A549 (cell line): Measurements from ENCODE around the gene TSSK2. TPM values are rescaled to one million over a fixed set of nuclear protein-coding genes. Genes with fewer than 3 reads are reported as not detected.
"Not testable (repeated sequence)": the region's sequence is repeated elsewhere in the genome, so short reads cannot be mapped to it uniquely, and the experiment has no call there.

Experiments used
- ATAC-seq, 2 experiments: fragments of 200-7000 bp in 1 of 2; fragments of >200 bp in 1 of 2; cut with Nextera tagmentation in 1 of 2; cut with Tn5 transposase in 1 of 2; 3 replicates each; pipeline versions ENCODE4 v1.8.0 to v1.9.1; 2018 to 2020; ENCODE audit warnings: mild to moderate bottlenecking in 1 of 2, moderate library complexity in 1 of 2
- CTCF ChIA-PET: fragments of 300-600 bp; sonication (Branson Sonifier 250); formaldehyde crosslinking; extraction: SDS; loops from one replicate; lab custom pipeline; 2021; ENCODE audit warnings: antibody characterized with exemption, inconsistent platforms; lab: Yijun Ruan, JAX
- POLR2A ChIA-PET: fragments of 350-600 bp; formaldehyde crosslinking; extraction: SDS; loops from one replicate; lab custom pipeline; 2021; ENCODE audit warnings: antibody characterized with exemption, inconsistent platforms; lab: Yijun Ruan, JAX
- DNase-seq, 2 experiments: peaks; one replicate each; pipeline versions ENCODE4 v3.0.0 to v3.0.0-alpha.2; 2011 to 2016; ENCODE audit warnings: low read depth in 1 of 2, low spot score in 1 of 2
- FAIRE-seq: peaks from 2 replicates; lab custom pipeline; 2011; peaks lifted over from hg19 to GRCh38; lab: Jason Lieb, UNC
- H3K27ac ChIP-seq, 2 experiments: fragments of >200 bp; sonication (Bioruptor Twin); formaldehyde crosslinking; 3 replicates each; pipeline ENCODE4 v1.5.1; 2016 to 2017
- H3K4me1 ChIP-seq: fragments of >200 bp; sonication (Bioruptor Twin); formaldehyde crosslinking; 3 replicates; pipeline ENCODE4 v1.6.1; 2016
- H3K4me2 ChIP-seq: fragments of >200 bp; sonication (Bioruptor Twin); formaldehyde crosslinking; 3 replicates; pipeline ENCODE4 v1.6.1; 2016
- H3K4me3 ChIP-seq: fragments of >200 bp; sonication (Bioruptor Twin); formaldehyde crosslinking; 3 replicates; pipeline ENCODE4 v1.5.1; 2016
- H3K9me3 ChIP-seq: fragments of >200 bp; sonication (Bioruptor Twin); formaldehyde crosslinking; 3 replicates; pipeline ENCODE4 v1.6.1; 2016
- BHLHE40 ChIP-seq: IDR thresholded peaks from 2 replicates; pipeline ENCODE4 v1.6.1; 2012; ENCODE audit warnings: low read depth, low read length, inconsistent platforms
- CEBPB ChIP-seq, 2 experiments: fragments of >200 bp in 1 of 2; sonication (Bioruptor Twin) in 1 of 2; formaldehyde crosslinking in 1 of 2; IDR thresholded peaks; 2 replicates each; pipeline ENCODE4 v1.6.1; 2012 to 2016
- CHD4 ChIP-seq: fragments of 200-600 bp; sonication (generic); IDR thresholded peaks from 2 replicates; pipeline ENCODE4 v1.6.1; 2016; ENCODE audit warnings: antibody characterized with exemption, mild to moderate bottlenecking, borderline replicate concordance
- EHF ChIP-seq: fragments of 250-450 bp; sonication (Bioruptor Pico); IDR thresholded peaks from 2 replicates; pipeline ENCODE4 v1.5.0; 2020; ENCODE audit warnings: mild to moderate bottlenecking
- EHMT2 ChIP-seq: fragments of 200-600 bp; sonication (generic); IDR thresholded peaks from 2 replicates; pipeline ENCODE4 v1.6.1; 2016; ENCODE audit warnings: antibody characterized with exemption, low read depth, mild to moderate bottlenecking, moderate library complexity
- EP300 ChIP-seq, 2 experiments: fragments of >200 bp; sonication (Bioruptor Twin); formaldehyde crosslinking; IDR thresholded peaks; 2 replicates in 1 of 2; 3 replicates in 1 of 2; pipeline ENCODE4 v1.6.1; 2016 to 2017
- GATA3 ChIP-seq: IDR thresholded peaks from 2 replicates; pipeline ENCODE4 v1.6.1; 2012; ENCODE audit warnings: borderline replicate concordance
- HDAC2 ChIP-seq: fragments of 200-600 bp; sonication (generic); IDR thresholded peaks from 2 replicates; pipeline ENCODE4 v1.6.1; 2016
- HOXA7 ChIP-seq: fragments of 250-450 bp; sonication (Bioruptor Pico); IDR thresholded peaks from 2 replicates; pipeline ENCODE4 v1.5.0; 2020; ENCODE audit warnings: mild to moderate bottlenecking, moderate library complexity
- HOXB13 ChIP-seq: fragments of 250-450 bp; sonication (Bioruptor Pico); IDR thresholded peaks from 2 replicates; pipeline ENCODE4 v1.5.0; 2020; ENCODE audit warnings: low read depth, mild to moderate bottlenecking, moderate library complexity
- HOXB5 ChIP-seq: fragments of 250-450 bp; sonication (Bioruptor Pico); IDR thresholded peaks from 2 replicates; pipeline ENCODE4 v1.5.0; 2020; ENCODE audit warnings: mild to moderate bottlenecking, moderate library complexity
- JUN ChIP-seq, 2 experiments: fragments of >200 bp; sonication (Bioruptor Twin); formaldehyde crosslinking; IDR thresholded peaks; 2 replicates in 1 of 2; 3 replicates in 1 of 2; pipeline ENCODE4 v1.6.1; 2016 to 2017
- MAZ ChIP-seq: fragments of 150-350 bp; IDR thresholded peaks from 2 replicates; pipeline ENCODE4 v1.6.1; 2014; ENCODE audit warnings: antibody characterized with exemption, low read depth, low read length, borderline replicate concordance
- MYC ChIP-seq: IDR thresholded peaks from 2 replicates; pipeline ENCODE4 v1.6.1; 2012; ENCODE audit warnings: mild to moderate bottlenecking, inconsistent platforms, low read length, improper control_type of control experiment, borderline replicate concordance
- NFE2L2 ChIP-seq: fragments of 150-350 bp; conservative IDR thresholded peaks from 2 replicates; pipeline ENCODE4 v1.6.1; 2014; ENCODE audit warnings: low read length
- RARB ChIP-seq: fragments of 250-450 bp; sonication (Bioruptor Pico); IDR thresholded peaks from 2 replicates; pipeline ENCODE4 v1.8.0; 2021; ENCODE audit warnings: mild to moderate bottlenecking, moderate library complexity
- RFX5 ChIP-seq: fragments of 450-650 bp; IDR thresholded peaks from 2 replicates; pipeline ENCODE4 v1.7.1; 2014; ENCODE audit warnings: antibody characterized with exemption, mild to moderate bottlenecking, moderate library complexity
- RNF2 ChIP-seq: fragments of 200-600 bp; sonication (generic); IDR thresholded peaks from 2 replicates; pipeline ENCODE4 v1.6.1; 2016; ENCODE audit warnings: low read depth, mild to moderate bottlenecking, antibody characterized with exemption, moderate library complexity, borderline replicate concordance
- SMC3 ChIP-seq: fragments of >200 bp; sonication (Bioruptor Twin); formaldehyde crosslinking; IDR thresholded peaks from 3 replicates; pipeline ENCODE4 v1.6.1; 2018; ENCODE audit warnings: inconsistent platforms
- TP53 ChIP-seq: fragments of 250-450 bp; sonication (Bioruptor Pico); IDR thresholded peaks from 2 replicates; pipeline ENCODE4 v1.5.0; 2021; ENCODE audit warnings: mild to moderate bottlenecking, moderate library complexity
- ZC3H11A ChIP-seq: fragments of 450-650 bp; IDR thresholded peaks from 2 replicates; pipeline ENCODE4 v1.6.1; 2014; ENCODE audit warnings: antibody characterized with exemption, mild to moderate bottlenecking
- ZSCAN20 ChIP-seq: fragments of 250-450 bp; sonication (Bioruptor Pico); IDR thresholded peaks from 2 replicates; pipeline ENCODE4 v1.8.0; 2022; ENCODE audit warnings: mild to moderate bottlenecking, moderate library complexity
- WGBS: methylation state at CpG from one replicate; pipeline ENCODE4 v1.1.6; 2017; ENCODE audit errors: missing lambda C conversion rate; 5-methylcytosine and 5-hydroxymethylcytosine counted together
- polyA plus RNA-seq, 4 experiments: library from polyadenylated mRNA; depleted of rRNA in 3 of 4; stranded (reverse); fragments of >200 nt; fragmentation: RNase III in 1 of 4; extraction: RNeasy Plus Mini Kit Qiagen cat#74134 plus additional on column Dnase treatment in 1 of 4; gene quantifications; 2 replicates in 3 of 4; 3 replicates in 1 of 4; pipeline ENCODE4 v1.2.3, GENCODE V29; 2011 to 2017
- TF ChIP-seq, protein P1 (sequence below): IDR thresholded peaks from 2 replicates; pipeline ENCODE4 v1.6.1; 2012
- TF ChIP-seq, protein P2 (sequence below): fragments of 250-450 bp; sonication (Bioruptor Pico); IDR thresholded peaks from 2 replicates; pipeline ENCODE4 v1.5.0; 2021; ENCODE audit warnings: mild to moderate bottlenecking, moderate library complexity, borderline replicate concordance

The TSSK2 gene
- polyA plus RNA-seq, 2 of the 4 experiments (the other 2 are of a cell fraction): not detected

DNA sequence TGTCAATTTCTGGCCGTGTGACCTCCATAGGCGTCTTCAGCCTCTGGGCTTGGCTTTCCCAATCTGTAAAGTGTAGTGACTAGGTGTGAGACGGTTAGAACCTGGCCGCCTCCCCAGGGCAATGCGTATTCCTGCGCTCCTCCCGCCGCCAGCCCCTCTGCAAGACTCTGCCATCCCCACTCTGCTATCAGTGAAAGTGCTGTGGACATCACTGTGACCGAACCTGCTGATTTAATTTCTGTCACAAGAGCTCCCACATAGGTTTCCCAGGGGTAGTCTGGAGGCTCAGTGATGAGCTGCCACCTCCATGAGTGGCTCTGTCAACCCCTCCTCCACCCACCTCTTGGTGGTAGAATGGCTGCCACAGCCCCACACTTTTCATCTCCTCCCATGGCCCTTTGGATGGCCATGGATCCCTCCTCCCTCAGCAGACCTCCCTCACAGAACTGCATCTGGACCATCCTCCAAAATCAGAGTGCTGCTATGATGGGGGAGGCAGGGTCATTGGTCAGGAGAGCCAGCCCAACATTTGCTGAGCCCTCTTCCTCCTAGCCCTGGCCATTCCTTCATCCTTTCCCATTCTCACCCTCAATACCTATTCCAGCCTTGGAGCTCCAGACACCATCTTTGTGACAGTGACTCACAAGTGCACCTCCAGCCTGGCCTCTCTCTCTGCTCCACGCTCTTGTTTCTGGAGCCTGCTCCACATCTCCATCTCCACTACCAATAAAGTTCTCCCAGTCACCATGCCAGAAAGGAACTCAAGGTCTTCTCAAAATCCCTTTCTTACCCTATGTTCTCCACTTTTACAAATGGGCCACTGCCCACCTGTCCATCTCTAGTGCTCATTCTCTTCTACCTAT is 20.5 kb downstream of the TSSK2 start:
- 72% methylated on average over 7 of the region's 10 CpGs for WGBS
- Histone ChIP-seq H3K27ac (no peak overlapping the region), H3K4me3 (no peak overlapping the region), H3K4me1 (no peaks in the 10 kb centered on the region), H3K4me2 (no peak overlapping the region), H3K9me3 (no peaks in the 10 kb centered on the region)
- POLR2A ChIA-PET: no interaction called here
- FAIRE-seq: no peak
- TF ChIP-seq TP53 (no peak), ZC3H11A (no peak), HOXB13 (CRISPR knock-in tag) (no peak), MYC (no peak), ZSCAN20 (CRISPR knock-in tag) (no peak), HDAC2 (no peak), GATA3 (no peak), EHMT2 (no peak), BHLHE40 (no peak), HOXB5 (CRISPR knock-in tag) (no peak), EP300 (IDR thresholded peaks at IDR 0.05) (no peak), SMC3 (no peak), EHF (CRISPR knock-in tag) (no peak), RNF2 (no peak), NFE2L2 (no peak), RFX5 (no peak)
- CTCF ChIA-PET: no interaction called here
- no peak for ATAC-seq
- DNase-seq: no peak

DNA sequence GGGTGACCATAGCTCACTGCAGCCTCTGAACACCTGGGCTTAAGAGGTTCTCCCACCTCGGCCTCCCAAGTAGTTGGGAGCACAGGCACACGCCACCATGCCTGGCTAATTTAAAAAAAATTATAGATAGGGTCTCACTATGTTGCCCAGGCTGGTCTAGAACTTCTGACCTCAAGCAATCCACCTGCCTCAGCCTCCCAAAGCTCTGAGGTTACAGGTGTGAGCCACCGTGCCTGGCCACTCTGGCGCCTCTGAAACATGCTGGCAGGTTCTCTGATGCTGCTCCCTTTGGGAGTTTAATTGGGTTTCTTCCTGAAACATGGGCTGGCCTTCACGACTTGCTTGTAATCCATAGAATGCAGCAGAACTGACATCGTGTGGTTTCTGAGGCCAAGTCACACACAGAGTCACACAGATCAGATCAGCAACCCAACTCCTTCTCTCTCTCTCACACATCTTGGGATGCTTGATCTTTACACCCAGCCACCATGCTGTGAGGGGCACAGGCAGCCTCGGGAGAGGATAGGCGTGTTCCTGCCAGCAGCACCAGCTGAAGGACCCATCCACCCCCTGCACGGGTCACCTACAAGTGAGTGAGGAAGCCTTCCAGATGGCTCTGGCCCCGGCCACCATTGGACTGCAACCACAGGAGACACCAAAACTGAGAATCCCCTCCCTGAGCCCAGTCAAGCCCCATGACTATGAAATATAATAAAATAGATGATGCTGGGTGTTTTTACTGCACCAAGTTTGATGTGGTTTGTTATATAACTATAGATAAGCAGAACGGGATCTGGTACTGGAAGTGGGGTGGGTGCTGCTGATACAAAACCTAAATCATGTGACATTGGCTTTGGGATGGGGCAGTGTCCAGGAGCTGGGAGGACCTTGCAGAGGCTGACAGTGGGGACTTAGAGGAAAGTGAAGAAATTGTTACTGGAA is 22.1 kb downstream of the TSSK2 start:
- DNase-seq (no peak), ATAC-seq (no peak), FAIRE-seq (no peak)
- POLR2A ChIA-PET: interaction anchor here (0.6 kb wide), 1 partner anchor 14 kb away, joined by 3 read pairs; no protein-coding TSS in a partner anchor
- 25% methylated on average over 7 of the region's 11 CpGs for WGBS
- H3K4me1 ChIP-seq: no peaks in the 10 kb centered on the region
- CTCF ChIA-PET: interaction anchor here (4.9 kb wide), 1 partner anchor 9 kb away, joined by 27 read pairs; the partner anchor contains the start of gene ESS2
- no peak overlapping the region for H3K27ac ChIP-seq
- H3K4me2 ChIP-seq: no peak overlapping the region
- H3K4me3 ChIP-seq: no peak overlapping the region
- H3K9me3 ChIP-seq: no peaks in the 10 kb centered on the region
- TF ChIP-seq CEBPB (IDR thresholded peaks at IDR 0.05): no peak
- TF ChIP-seq CHD4: no peak
- no peak for TF ChIP-seq HOXA7 (CRISPR knock-in tag)
- TF ChIP-seq GATA3: no peak
- TF ChIP-seq, protein P1, sequence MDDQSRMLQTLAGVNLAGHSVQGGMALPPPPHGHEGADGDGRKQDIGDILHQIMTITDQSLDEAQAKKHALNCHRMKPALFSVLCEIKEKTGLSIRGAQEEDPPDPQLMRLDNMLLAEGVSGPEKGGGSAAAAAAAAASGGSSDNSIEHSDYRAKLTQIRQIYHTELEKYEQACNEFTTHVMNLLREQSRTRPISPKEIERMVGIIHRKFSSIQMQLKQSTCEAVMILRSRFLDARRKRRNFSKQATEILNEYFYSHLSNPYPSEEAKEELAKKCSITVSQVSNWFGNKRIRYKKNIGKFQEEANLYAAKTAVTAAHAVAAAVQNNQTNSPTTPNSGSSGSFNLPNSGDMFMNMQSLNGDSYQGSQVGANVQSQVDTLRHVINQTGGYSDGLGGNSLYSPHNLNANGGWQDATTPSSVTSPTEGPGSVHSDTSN: no peak
- no peak for TF ChIP-seq EHMT2
- no peak for TF ChIP-seq RFX5
- TF ChIP-seq JUN (IDR thresholded peaks at IDR 0.05): no peak
- no peak for TF ChIP-seq RARB (CRISPR knock-in tag)
- no peak for TF ChIP-seq MAZ
- TF ChIP-seq, protein P2, sequence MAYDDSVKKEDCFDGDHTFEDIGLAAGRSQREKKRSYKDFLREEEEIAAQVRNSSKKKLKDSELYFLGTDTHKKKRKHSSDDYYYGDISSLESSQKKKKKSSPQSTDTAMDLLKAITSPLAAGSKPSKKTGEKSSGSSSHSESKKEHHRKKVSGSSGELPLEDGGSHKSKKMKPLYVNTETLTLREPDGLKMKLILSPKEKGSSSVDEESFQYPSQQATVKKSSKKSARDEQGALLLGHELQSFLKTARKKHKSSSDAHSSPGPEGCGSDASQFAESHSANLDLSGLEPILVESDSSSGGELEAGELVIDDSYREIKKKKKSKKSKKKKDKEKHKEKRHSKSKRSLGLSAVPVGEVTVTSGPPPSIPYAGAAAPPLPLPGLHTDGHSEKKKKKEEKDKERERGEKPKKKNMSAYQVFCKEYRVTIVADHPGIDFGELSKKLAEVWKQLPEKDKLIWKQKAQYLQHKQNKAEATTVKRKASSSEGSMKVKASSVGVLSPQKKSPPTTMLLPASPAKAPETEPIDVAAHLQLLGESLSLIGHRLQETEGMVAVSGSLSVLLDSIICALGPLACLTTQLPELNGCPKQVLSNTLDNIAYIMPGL (CRISPR knock-in tag): no peak

DNA sequence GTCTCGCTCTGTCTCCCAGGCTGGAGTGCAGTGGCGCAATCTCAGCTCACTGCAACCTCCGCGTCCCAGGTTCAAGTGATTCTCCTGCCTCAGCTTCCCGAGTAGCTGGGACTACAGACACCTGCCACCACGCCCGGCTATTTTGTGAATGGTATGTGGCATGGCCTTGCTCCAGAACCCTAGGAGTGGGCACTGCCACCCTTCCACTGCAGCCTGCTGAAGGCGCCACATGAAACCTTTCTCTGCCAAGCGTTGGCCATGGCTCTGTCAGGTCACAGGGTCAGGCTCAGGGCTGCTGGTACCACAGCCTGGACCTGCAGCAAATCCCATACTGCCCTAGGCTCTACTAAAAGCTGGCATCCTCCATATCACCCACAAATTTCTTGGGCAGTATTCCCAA is 25.0 kb downstream of the TSSK2 start:
- H3K4me2 ChIP-seq, H3K9me3 ChIP-seq, DNase-seq, H3K4me1 ChIP-seq, FAIRE-seq, H3K4me3 ChIP-seq, H3K27ac ChIP-seq, POLR2A ChIA-PET, ATAC-seq: not testable (repeated sequence)
- WGBS: 74% methylated on average over 5 of the region's 9 CpGs
- CTCF ChIA-PET: interaction anchor here (1.2 to 4.9 kb wide), 2 partner anchors 9 to 12 kb away, joined by 4 to 27 read pairs; partner anchors contain the start of gene ESS2

DNA sequence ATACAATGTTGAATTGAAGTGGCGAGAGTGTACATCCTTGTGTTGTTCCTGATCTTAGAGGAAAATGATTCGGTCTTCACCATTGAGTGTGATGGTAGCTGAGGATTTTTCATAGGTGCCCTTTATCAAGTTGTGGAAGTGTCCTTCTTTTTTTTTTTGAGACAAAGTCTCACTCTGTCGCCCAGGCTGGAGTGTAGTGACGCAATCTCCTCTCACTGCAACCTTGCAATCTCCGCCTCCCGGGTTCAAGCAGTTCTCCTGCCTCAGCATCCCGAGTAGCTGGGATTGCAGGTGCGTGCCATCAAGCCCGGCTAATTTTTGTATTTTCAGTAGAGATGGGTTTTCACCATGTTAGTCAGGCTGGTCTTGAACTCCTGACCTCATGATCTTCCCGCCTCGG is 27.5 kb downstream of the TSSK2 start:
- POLR2A ChIA-PET, H3K9me3 ChIP-seq, ATAC-seq, H3K4me1 ChIP-seq, H3K4me3 ChIP-seq, H3K27ac ChIP-seq, DNase-seq, H3K4me2 ChIP-seq, FAIRE-seq: not testable (repeated sequence)
- CTCF ChIA-PET: interaction anchor here (1.2 to 2.1 kb wide), 2 partner anchors 8 to 14 kb away, joined by 4 to 12 read pairs; partner anchors contain the start of gene ESS2
- WGBS: 80% methylated on average over 11 of the region's 11 CpGs
